Measurements from ENCODE around the gene CDC42SE2.

The CDC42SE2 gene

DNA sequence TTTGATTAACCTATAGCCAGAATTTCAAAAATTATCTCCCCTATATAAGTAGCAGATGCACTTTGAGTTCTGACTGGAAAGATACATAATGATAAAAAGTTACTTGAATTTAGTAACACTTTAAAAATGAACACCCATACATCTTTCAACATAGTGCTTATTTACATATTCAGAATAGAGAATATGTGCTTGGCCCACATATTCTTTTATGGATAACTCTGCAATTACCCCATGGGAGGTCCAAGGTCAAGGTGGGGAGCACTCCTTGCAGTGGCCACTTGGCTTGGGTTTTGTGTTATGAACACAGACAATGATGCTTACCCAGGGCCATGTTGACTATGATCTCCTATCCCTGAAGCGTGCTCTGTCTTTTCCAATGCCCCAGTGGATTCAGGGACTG, 169.3 kb downstream of the CDC42SE2 start:
- Histone ChIP-seq H3K36me3 (peaks cover 93% of the 10 kb centered on the region), H3K27ac (no peak overlapping the region), H3K27me3 (no peaks in the 10 kb centered on the region), H3K9me3 (no peaks in the 10 kb centered on the region), H3K4me3 (ENCODE audit: low read depth in 1 of 2, low read length in 1 of 2) (no peak overlapping the region), H3K4me1 (ENCODE audit: control insufficient read depth in 1 of 2, insufficient read depth in 1 of 2, low read depth in 1 of 2, low read length in 1 of 2) (no peaks in the 10 kb centered on the region)
- TF ChIP-seq, protein P1, sequence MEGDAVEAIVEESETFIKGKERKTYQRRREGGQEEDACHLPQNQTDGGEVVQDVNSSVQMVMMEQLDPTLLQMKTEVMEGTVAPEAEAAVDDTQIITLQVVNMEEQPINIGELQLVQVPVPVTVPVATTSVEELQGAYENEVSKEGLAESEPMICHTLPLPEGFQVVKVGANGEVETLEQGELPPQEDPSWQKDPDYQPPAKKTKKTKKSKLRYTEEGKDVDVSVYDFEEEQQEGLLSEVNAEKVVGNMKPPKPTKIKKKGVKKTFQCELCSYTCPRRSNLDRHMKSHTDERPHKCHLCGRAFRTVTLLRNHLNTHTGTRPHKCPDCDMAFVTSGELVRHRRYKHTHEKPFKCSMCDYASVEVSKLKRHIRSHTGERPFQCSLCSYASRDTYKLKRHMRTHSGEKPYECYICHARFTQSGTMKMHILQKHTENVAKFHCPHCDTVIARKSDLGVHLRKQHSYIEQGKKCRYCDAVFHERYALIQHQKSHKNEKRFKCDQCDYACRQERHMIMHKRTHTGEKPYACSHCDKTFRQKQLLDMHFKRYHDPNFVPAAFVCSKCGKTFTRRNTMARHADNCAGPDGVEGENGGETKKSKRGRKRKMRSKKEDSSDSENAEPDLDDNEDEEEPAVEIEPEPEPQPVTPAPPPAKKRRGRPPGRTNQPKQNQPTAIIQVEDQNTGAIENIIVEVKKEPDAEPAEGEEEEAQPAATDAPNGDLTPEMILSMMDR (IDR thresholded peaks at IDR 0.05), result no peak

DNA sequence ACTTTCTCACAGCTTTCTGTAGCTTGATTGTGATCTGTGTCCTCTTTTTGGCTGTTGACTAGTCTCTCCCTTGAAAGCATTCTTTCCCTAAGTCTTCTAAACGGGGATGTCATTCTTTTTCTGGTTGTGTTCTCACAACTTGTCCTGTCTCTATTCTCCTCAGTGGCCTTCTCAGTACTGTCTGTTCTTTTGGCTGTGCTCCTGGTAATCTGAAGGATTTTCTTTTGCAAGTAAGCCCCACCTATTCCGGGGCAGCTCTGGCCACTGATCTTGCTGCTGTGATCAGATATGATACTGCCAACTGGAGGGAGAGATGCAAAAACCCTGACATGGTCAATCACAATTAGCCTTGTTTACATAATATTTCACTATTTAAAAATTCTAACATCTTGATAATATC, 172.2 kb downstream of the CDC42SE2 start:
- H3K36me3 ChIP-seq, result peaks cover 94% of the 10 kb centered on the region
- H3K4me1 ChIP-seq (ENCODE audit: control insufficient read depth in 1 of 2, insufficient read depth in 1 of 2, low read depth in 1 of 2, low read length in 1 of 2), result peaks cover under 1 to 2% of the 10 kb centered on the region in 2 experiments
- H3K9me3 ChIP-seq, result no peaks in the 10 kb centered on the region
- H3K27me3 ChIP-seq, result no peaks in the 10 kb centered on the region
- H3K4me3 ChIP-seq (ENCODE audit: low read depth in 1 of 2, low read length in 1 of 2), result no peak overlapping the region
- no peak overlapping the region for H3K27ac ChIP-seq
- TF ChIP-seq, protein P1 (IDR thresholded peaks at IDR 0.05), result no peak

DNA sequence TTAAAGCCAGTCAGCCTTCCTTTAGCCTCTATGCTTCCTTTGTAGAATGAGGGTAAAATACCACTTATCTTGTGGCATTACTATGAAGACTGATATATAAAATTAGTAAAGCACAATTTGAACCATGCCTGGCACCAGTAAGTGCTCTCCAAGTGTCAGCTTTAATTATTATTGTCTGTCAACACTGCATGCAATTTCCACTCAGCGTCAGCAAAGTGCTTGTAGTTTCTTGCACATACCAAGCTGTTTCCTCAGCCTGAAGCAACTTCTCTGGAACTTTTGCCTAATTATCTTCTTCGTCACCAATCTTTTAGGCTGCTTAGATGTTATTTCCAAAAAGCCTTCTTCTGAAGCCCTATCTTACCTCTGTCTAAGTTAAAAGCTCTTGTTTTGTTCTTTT, 177.3 kb downstream of the CDC42SE2 start:
- TF ChIP-seq, protein P1 (IDR thresholded peaks at IDR 0.05), result no peak
- Histone ChIP-seq H3K36me3 (peaks cover 96% of the 10 kb centered on the region), H3K9me3 (no peaks in the 10 kb centered on the region), H3K27me3 (no peaks in the 10 kb centered on the region), H3K27ac (peak overlapping the region; percentile 29), H3K4me1 (ENCODE audit: control insufficient read depth in 1 of 2, insufficient read depth in 1 of 2, low read depth in 1 of 2, low read length in 1 of 2) (peaks cover 5% of the 10 kb centered on the region in 2 experiments), H3K4me3 (ENCODE audit: low read depth in 1 of 2, low read length in 1 of 2) (no peak overlapping the region)
